ENCODE data around the gene DHX9. TPM values are rescaled to one million over a fixed set of nuclear protein-coding genes. Genes with fewer than 3 reads are reported as not detected.
A peak's percentile ranks its signal among the peaks of the same experiment; 100 is the strongest.

The DHX9 gene
- total RNA-seq, 1 donor from 2014 or later, result 169 TPM

DNA sequence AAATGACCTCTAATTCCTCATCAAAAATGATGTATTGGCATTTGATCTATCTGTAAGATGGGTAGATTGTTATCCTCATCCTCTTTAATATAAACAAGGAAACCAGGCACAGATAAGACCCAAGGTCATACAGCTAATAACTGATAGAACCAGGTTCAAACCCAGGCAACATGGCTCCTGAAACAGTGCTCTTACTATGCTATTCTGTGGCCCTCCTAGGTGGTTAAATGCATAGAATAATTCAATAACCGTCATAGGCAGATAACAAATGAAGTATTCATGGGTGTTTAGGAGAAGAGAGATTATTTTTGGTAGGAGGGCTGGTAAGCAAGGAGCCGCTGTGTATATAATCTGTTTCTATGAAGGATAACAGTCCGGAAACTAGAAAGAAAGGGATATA is 46.4 kb downstream of the DHX9 start:
- FAIRE-seq, result no peak
- no peak for TF ChIP-seq EZH2 (IDR thresholded peaks at IDR 0.05; ENCODE audit: insufficient read depth, low read length)
- TF ChIP-seq, protein P1, sequence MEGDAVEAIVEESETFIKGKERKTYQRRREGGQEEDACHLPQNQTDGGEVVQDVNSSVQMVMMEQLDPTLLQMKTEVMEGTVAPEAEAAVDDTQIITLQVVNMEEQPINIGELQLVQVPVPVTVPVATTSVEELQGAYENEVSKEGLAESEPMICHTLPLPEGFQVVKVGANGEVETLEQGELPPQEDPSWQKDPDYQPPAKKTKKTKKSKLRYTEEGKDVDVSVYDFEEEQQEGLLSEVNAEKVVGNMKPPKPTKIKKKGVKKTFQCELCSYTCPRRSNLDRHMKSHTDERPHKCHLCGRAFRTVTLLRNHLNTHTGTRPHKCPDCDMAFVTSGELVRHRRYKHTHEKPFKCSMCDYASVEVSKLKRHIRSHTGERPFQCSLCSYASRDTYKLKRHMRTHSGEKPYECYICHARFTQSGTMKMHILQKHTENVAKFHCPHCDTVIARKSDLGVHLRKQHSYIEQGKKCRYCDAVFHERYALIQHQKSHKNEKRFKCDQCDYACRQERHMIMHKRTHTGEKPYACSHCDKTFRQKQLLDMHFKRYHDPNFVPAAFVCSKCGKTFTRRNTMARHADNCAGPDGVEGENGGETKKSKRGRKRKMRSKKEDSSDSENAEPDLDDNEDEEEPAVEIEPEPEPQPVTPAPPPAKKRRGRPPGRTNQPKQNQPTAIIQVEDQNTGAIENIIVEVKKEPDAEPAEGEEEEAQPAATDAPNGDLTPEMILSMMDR (IDR thresholded peaks at IDR 0.05; ENCODE audit: insufficient read depth, low read depth, low read length), result no peak
- Mint-ChIP-seq H3K36me3 (ENCODE audit: low read depth, unreplicated experiment) (peaks cover 33% of the 10 kb centered on the region), H3K27ac (ENCODE audit: unreplicated experiment) (no peak overlapping the region), H3K27me3 (ENCODE audit: low read depth, unreplicated experiment) (no peaks in the 10 kb centered on the region), H3K4me3 (ENCODE audit: unreplicated experiment) (no peak overlapping the region), H3K9me3 (ENCODE audit: unreplicated experiment) (no peaks in the 10 kb centered on the region), H3K4me1 (ENCODE audit: low read depth, unreplicated experiment) (peaks cover 5% of the 10 kb centered on the region)
- Histone ChIP-seq H2AFZ (ENCODE audit: low read depth, low read length) (no peak overlapping the region), H4K20me1 (ENCODE audit: insufficient read depth, low read length) (peaks cover 38% of the 10 kb centered on the region), H3K4me3 (ENCODE audit: insufficient read depth, low read depth, low read length) (no peak overlapping the region), H3K9me3 (ENCODE audit: insufficient read depth, low read depth, low read length) (no peaks in the 10 kb centered on the region), H3K4me1 (ENCODE audit: insufficient read depth, low read length) (no peaks in the 10 kb centered on the region), H3K79me2 (ENCODE audit: insufficient read depth, low read length) (peaks cover 4% of the 10 kb centered on the region), H3K9ac (ENCODE audit: low read length) (no peak overlapping the region), H3K4me2 (ENCODE audit: low read length) (no peak overlapping the region), H3K27me3 (ENCODE audit: insufficient read depth, low read length) (no peaks in the 10 kb centered on the region), H3K36me3 (ENCODE audit: insufficient read depth, low read length) (peaks cover 78% of the 10 kb centered on the region), H3K27ac (ENCODE audit: low read depth, low read length) (no peak overlapping the region)
- DNase-seq (ENCODE audit: low read depth), result no peak

GRCh38 chr1:182886985-182887384 is 47.8 kb downstream of the DHX9 start:
- Histone ChIP-seq H3K79me2 (ENCODE audit: insufficient read depth, low read length) (peaks cover 2% of the 10 kb centered on the region), H3K9me3 (ENCODE audit: insufficient read depth, low read depth, low read length) (no peaks in the 10 kb centered on the region), H4K20me1 (ENCODE audit: insufficient read depth, low read length) (peaks cover 31% of the 10 kb centered on the region), H3K4me1 (ENCODE audit: insufficient read depth, low read length) (no peaks in the 10 kb centered on the region), H3K27ac (ENCODE audit: low read depth, low read length) (no peak overlapping the region), H3K4me2 (ENCODE audit: low read length) (no peak overlapping the region), H3K27me3 (ENCODE audit: insufficient read depth, low read length) (no peaks in the 10 kb centered on the region), H3K4me3 (ENCODE audit: insufficient read depth, low read depth, low read length) (no peak overlapping the region), H2AFZ (ENCODE audit: low read depth, low read length) (no peak overlapping the region), H3K36me3 (ENCODE audit: insufficient read depth, low read length) (peaks cover 64% of the 10 kb centered on the region), H3K9ac (ENCODE audit: low read length) (no peak overlapping the region)
- Mint-ChIP-seq H3K9me3 (ENCODE audit: unreplicated experiment) (no peaks in the 10 kb centered on the region), H3K4me1 (ENCODE audit: low read depth, unreplicated experiment) (peaks cover 6% of the 10 kb centered on the region), H3K36me3 (ENCODE audit: low read depth, unreplicated experiment) (peaks cover 29% of the 10 kb centered on the region), H3K4me3 (ENCODE audit: unreplicated experiment) (no peak overlapping the region), H3K27ac (ENCODE audit: unreplicated experiment) (peak overlapping the region; percentile 20), H3K27me3 (ENCODE audit: low read depth, unreplicated experiment) (no peaks in the 10 kb centered on the region)
- TF ChIP-seq EZH2 (IDR thresholded peaks at IDR 0.05; ENCODE audit: insufficient read depth, low read length), result no peak
- TF ChIP-seq, protein P1 (IDR thresholded peaks at IDR 0.05; ENCODE audit: insufficient read depth, low read depth, low read length), result no peak
- DNase-seq (ENCODE audit: low read depth) (no peak), FAIRE-seq (no peak)

- Mint-ChIP-seq H3K27ac (ENCODE audit: unreplicated experiment) (no peak overlapping the region), H3K4me3 (ENCODE audit: unreplicated experiment) (no peak overlapping the region), H3K36me3 (ENCODE audit: low read depth, unreplicated experiment) (peaks cover 20% of the 10 kb centered on the region), H3K27me3 (ENCODE audit: low read depth, unreplicated experiment) (no peaks in the 10 kb centered on the region), H3K4me1 (ENCODE audit: low read depth, unreplicated experiment) (peaks cover 6% of the 10 kb centered on the region), H3K9me3 (ENCODE audit: unreplicated experiment) (peaks cover under 1% of the 10 kb centered on the region)
- H3K36me3 ChIP-seq (ENCODE audit: insufficient read depth, low read length), result peaks cover 48% of the 10 kb centered on the region
- H3K4me3 ChIP-seq (ENCODE audit: insufficient read depth, low read depth, low read length), result no peak overlapping the region
- FAIRE-seq (no peak), DNase-seq (ENCODE audit: low read depth) (peak; percentile 48)
- no peak overlapping the region for H3K4me2 ChIP-seq (ENCODE audit: low read length)
- peaks cover 2% of the 10 kb centered on the region for H3K79me2 ChIP-seq (ENCODE audit: insufficient read depth, low read length)
- no peaks in the 10 kb centered on the region for H3K4me1 ChIP-seq (ENCODE audit: insufficient read depth, low read length)
- no peak overlapping the region for H3K27ac ChIP-seq (ENCODE audit: low read depth, low read length)
- H2AFZ ChIP-seq (ENCODE audit: low read depth, low read length), result no peak overlapping the region
- no peaks in the 10 kb centered on the region for H3K27me3 ChIP-seq (ENCODE audit: insufficient read depth, low read length)
- peaks cover 31% of the 10 kb centered on the region for H4K20me1 ChIP-seq (ENCODE audit: insufficient read depth, low read length)
- no peak for TF ChIP-seq EZH2 (IDR thresholded peaks at IDR 0.05; ENCODE audit: insufficient read depth, low read length)
- TF ChIP-seq, protein P1 (IDR thresholded peaks at IDR 0.05; ENCODE audit: insufficient read depth, low read depth, low read length), result no peak
- no peak overlapping the region for H3K9ac ChIP-seq (ENCODE audit: low read length)
- no peaks in the 10 kb centered on the region for H3K9me3 ChIP-seq (ENCODE audit: insufficient read depth, low read depth, low read length)
These were observed 49.8 kb downstream of the DHX9 start for GRCh38 chr1:182888736-182889531.
